IMR-90 (cell line): ENCODE measurements around the gene LRP6. TPM values are rescaled to one million over a fixed set of nuclear protein-coding genes. Genes with fewer than 3 reads are reported as not detected.

Experiments
- ATAC-seq: fragments of 200-7000 bp; cut with Tn5 transposase; 2 replicates; pipeline ENCODE4 v1.9.1; 2020; ENCODE audit warnings: low read depth, mild to moderate bottlenecking, moderate library complexity
- BruUV-seq: library from RNA; stranded (reverse); fragments of 400-500 nt; replicated peaks from 2 replicates; lab custom pipeline; 2021; lab: Mats Ljungman, UMichigan
- CTCF ChIA-PET: fragments of 300-600 bp; formaldehyde crosslinking; extraction: SDS; loops from one replicate; lab custom pipeline; 2021; ENCODE audit warnings: antibody characterized with exemption; lab: Yijun Ruan, JAX
- POLR2A ChIA-PET: fragments of 300-600 bp; sonication (Branson Sonifier 250); formaldehyde crosslinking; loops from one replicate; lab custom pipeline; 2022; ENCODE audit warnings: antibody characterized with exemption; ENCODE audit not compliant: unreplicated experiment; lab: Charles Lee
- DNase-seq: peaks from one replicate; pipeline ENCODE4 v3.0.0; 2013
- H2AFZ ChIP-seq: replicated peaks from 2 replicates; pipeline ENCODE3; 2013; ENCODE audit warnings: low read length, mild to moderate bottlenecking; ENCODE audit not compliant: poor library complexity
- H2AK5ac ChIP-seq: 2 replicates; pipeline ENCODE4 v1.6.1; 2013; ENCODE audit warnings: low read depth, low read length, inconsistent platforms
- H2AK9ac ChIP-seq: replicated peaks from 2 replicates; pipeline ENCODE3; 2013; ENCODE audit warnings: mild to moderate bottlenecking, low read depth, low read length, moderate library complexity; ENCODE audit not compliant: poor library complexity
- H2BK120ac ChIP-seq: 2 replicates; pipeline ENCODE4 v1.6.1; 2013; ENCODE audit warnings: low read depth, low read length, inconsistent platforms
- H2BK15ac ChIP-seq: 3 replicates; pipeline ENCODE4 v1.6.1; 2013; ENCODE audit warnings: low read depth, low read length, inconsistent platforms
- H2BK20ac ChIP-seq: 2 replicates; pipeline ENCODE4 v1.6.1; 2013; ENCODE audit warnings: low read depth, mild to moderate bottlenecking, inconsistent platforms, low read length, moderate library complexity
- H2BK5ac ChIP-seq: 2 replicates; pipeline ENCODE4 v1.6.1; 2013; ENCODE audit warnings: mild to moderate bottlenecking, low read depth, low read length, inconsistent platforms; ENCODE audit not compliant: poor library complexity, severe bottlenecking
- H3K14ac ChIP-seq: replicated peaks from 2 replicates; pipeline ENCODE4 v1.6.1; 2013; ENCODE audit warnings: low read depth, low read length, inconsistent platforms
- H3K18ac ChIP-seq: 2 replicates; pipeline ENCODE4 v1.6.1; 2013; ENCODE audit warnings: low read depth, low read length, control low read depth
- H3K23ac ChIP-seq: 2 replicates; pipeline ENCODE4 v1.6.1; 2013; ENCODE audit warnings: low read depth, low read length, inconsistent platforms
- H3K27ac ChIP-seq: 2 replicates; pipeline ENCODE4 v1.5.1; 2013; ENCODE audit warnings: mild to moderate bottlenecking, control low read depth, low read length; ENCODE audit not compliant: insufficient read depth
- H3K27me3 ChIP-seq: 2 replicates; pipeline ENCODE4 v1.6.1; 2013; ENCODE audit warnings: low read length; ENCODE audit not compliant: control insufficient read depth, insufficient read depth
- H3K36me3 ChIP-seq: 2 replicates; pipeline ENCODE4 v1.6.1; 2013; ENCODE audit warnings: low read length, mixed read lengths; ENCODE audit not compliant: control insufficient read depth, insufficient read depth
- H3K4ac ChIP-seq: 2 replicates; pipeline ENCODE4 v1.6.1; 2013; ENCODE audit warnings: low read depth, low read length, inconsistent platforms
- H3K4me1 ChIP-seq: 2 replicates; pipeline ENCODE4 v1.6.1; 2013; ENCODE audit warnings: low read length, mixed read lengths; ENCODE audit not compliant: control insufficient read depth, insufficient read depth
- H3K4me2 ChIP-seq: 2 replicates; pipeline ENCODE4 v1.6.1; 2013; ENCODE audit warnings: low read depth, mild to moderate bottlenecking, control low read depth, low read length, moderate library complexity
- H3K4me3 ChIP-seq: 2 replicates; pipeline ENCODE4 v1.5.1; 2013; ENCODE audit warnings: low read depth, mild to moderate bottlenecking, control low read depth, low read length, moderate library complexity; ENCODE audit not compliant: insufficient read depth
- H3K56ac ChIP-seq: 2 replicates; pipeline ENCODE4 v1.6.1; 2013; ENCODE audit warnings: low read length, inconsistent platforms; ENCODE audit not compliant: insufficient read depth; ENCODE audit errors: extremely low read depth
- H3K79me1 ChIP-seq, 2 experiments: 2 replicates each; pipeline ENCODE4 v1.6.1; 2013; ENCODE audit warnings: low read length in 2 of 2, inconsistent platforms in 1 of 2, low read depth in 1 of 2
- H3K9ac ChIP-seq: 2 replicates; pipeline ENCODE4 v1.6.1; 2013; ENCODE audit warnings: low read depth, low read length, control low read depth
- H3K9me1 ChIP-seq: 2 replicates; pipeline ENCODE4 v1.6.1; 2013; ENCODE audit warnings: low read length, inconsistent platforms; ENCODE audit not compliant: insufficient read depth
- H3K9me3 ChIP-seq: 2 replicates; pipeline ENCODE4 v1.6.1; 2013; ENCODE audit warnings: low read length; ENCODE audit not compliant: control insufficient read depth, insufficient read depth
- H4K20me1 ChIP-seq: 2 replicates; pipeline ENCODE4 v1.6.1; 2013; ENCODE audit warnings: low read length, inconsistent platforms; ENCODE audit not compliant: insufficient read depth
- H4K5ac ChIP-seq: 2 replicates; pipeline ENCODE4 v1.6.1; 2013; ENCODE audit warnings: mild to moderate bottlenecking, low read depth, low read length, control low read depth
- H4K8ac ChIP-seq, 2 experiments: 2 replicates each; pipeline ENCODE4 v1.6.1; 2013; ENCODE audit warnings: low read depth in 2 of 2, low read length in 2 of 2, control low read depth in 1 of 2, inconsistent platforms in 1 of 2
- H4K91ac ChIP-seq: 2 replicates; pipeline ENCODE4 v1.6.1; 2013; ENCODE audit warnings: low read depth, low read length, inconsistent platforms; ENCODE audit not compliant: insufficient read depth
- BHLHE40 ChIP-seq: fragments of 150-350 bp; IDR thresholded peaks from 2 replicates; pipeline ENCODE4 v1.6.1; 2016; ENCODE audit warnings: mild to moderate bottlenecking, low read depth, low read length
- CEBPB ChIP-seq: IDR thresholded peaks from 2 replicates; pipeline ENCODE4 v1.6.1; 2012; ENCODE audit warnings: low read depth, low read length, improper control_type of control experiment
- CHD1 ChIP-seq: IDR thresholded peaks from 2 replicates; pipeline ENCODE4 v1.6.1; 2012; ENCODE audit warnings: low read depth, low read length, improper control_type of control experiment
- CTCF ChIP-seq: conservative IDR thresholded peaks from 2 replicates; pipeline ENCODE4 v1.5.1; 2012; ENCODE audit warnings: mild to moderate bottlenecking, low read depth, low read length, improper control_type of control experiment
- ELK1 ChIP-seq: fragments of 150-350 bp; IDR thresholded peaks from 2 replicates; pipeline ENCODE4 v1.6.1; 2016; ENCODE audit warnings: low read depth, mild to moderate bottlenecking, low read length, moderate library complexity, borderline replicate concordance
- FOS ChIP-seq: fragments of 150-350 bp; IDR thresholded peaks from 2 replicates; pipeline ENCODE4 v1.6.1; 2016; ENCODE audit warnings: low read depth, low read length
- MAFK ChIP-seq: IDR thresholded peaks from 2 replicates; pipeline ENCODE4 v1.6.1; 2012; ENCODE audit warnings: low read depth, low read length, improper control_type of control experiment
- MAZ ChIP-seq: IDR thresholded peaks from 2 replicates; pipeline ENCODE4 v1.6.1; 2012; ENCODE audit warnings: low read depth, mild to moderate bottlenecking, low read length, improper control_type of control experiment, moderate library complexity, borderline replicate concordance
- MXI1 ChIP-seq: IDR thresholded peaks from 2 replicates; pipeline ENCODE4 v1.6.1; 2012; ENCODE audit warnings: low read depth, mild to moderate bottlenecking, low read length, moderate library complexity, borderline replicate concordance
- NFE2L2 ChIP-seq: fragments of 150-350 bp; IDR thresholded peaks from 2 replicates; pipeline ENCODE4 v1.6.1; 2016; ENCODE audit warnings: low read depth, mild to moderate bottlenecking, low read length
- POLR2A ChIP-seq: IDR thresholded peaks from 2 replicates; pipeline ENCODE4 v1.6.1; 2012; ENCODE audit warnings: mild to moderate bottlenecking, low read depth, low read length
- RAD21 ChIP-seq: IDR thresholded peaks from 2 replicates; pipeline ENCODE4 v1.6.1; 2012; ENCODE audit warnings: low read length, improper control_type of control experiment
- RCOR1 ChIP-seq: IDR thresholded peaks from 2 replicates; pipeline ENCODE4 v1.6.1; 2012; ENCODE audit warnings: mild to moderate bottlenecking, low read length, improper control_type of control experiment; ENCODE audit not compliant: insufficient replicate concordance
- RFX5 ChIP-seq: IDR thresholded peaks from 2 replicates; pipeline ENCODE4 v1.8.0; 2012; ENCODE audit warnings: low read depth, mild to moderate bottlenecking, low read length, moderate library complexity
- SMC3 ChIP-seq: fragments of 150-350 bp; IDR thresholded peaks from 2 replicates; pipeline ENCODE4 v1.6.1; 2016; ENCODE audit warnings: low read depth, mild to moderate bottlenecking, antibody characterized with exemption, low read length, moderate library complexity
- USF2 ChIP-seq: fragments of 150-350 bp; IDR thresholded peaks from 2 replicates; pipeline ENCODE4 v1.6.1; 2017; ENCODE audit warnings: mild to moderate bottlenecking, antibody characterized with exemption, low read length, low read depth
- WGBS, 2 experiments: methylation state at CpG; one replicate each; pipeline versions ENCODE4 v1.1.5 to v1.1.7; 2013; ENCODE audit warnings: missing lambda C conversion rate in 2 of 2; ENCODE audit not compliant: insufficient read length in 1 of 2; ENCODE audit errors: extremely low coverage in 2 of 2; 5-methylcytosine and 5-hydroxymethylcytosine counted together
- dilution Hi-C: fragments of 300-500 bp; cut with HindIII; formaldehyde crosslinking; loops from one replicate; pipeline ENCODE4 v1.14.3; 2018; ENCODE audit warnings: low sequenced_read_pairs; ENCODE audit not compliant: unreplicated experiment
- in situ Hi-C: fragments of 300-500 bp; cut with MboI; formaldehyde crosslinking; loops from 3 replicates; pipeline ENCODE4 v1.14.3; 2019; ENCODE audit warnings: low sequenced_read_pairs, inconsistent platforms, mixed read lengths
- intact Hi-C: fragments of 100-400 bp; cut with micrococcal nuclease; formaldehyde crosslinking; loops from 2 replicates; pipeline ENCODE4 v1.10.0; 2022
- polyA plus RNA-seq, 3 experiments: library from polyadenylated mRNA; depleted of rRNA; stranded (reverse); fragments of >200 nt; gene quantifications; 2 replicates each; pipeline ENCODE4 v1.2.3, GENCODE V29; 2012; ENCODE audit warnings: low replicate concordance in 1 of 3
- total RNA-seq: library from RNA; depleted of rRNA; stranded (reverse); fragments of >200 nt; gene quantifications from 2 replicates; pipeline ENCODE4 v1.2.3, GENCODE V29; 2012

Gene LRP6
- total and polyA plus RNA-seq, 2 of the 4 experiments (the other 2 are of a cell fraction), result 14.2 to 32.1 TPM

GRCh38 chr12:12180136-12180535 lies 86.7 kb downstream of the LRP6 start:
- Histone ChIP-seq H2AK9ac (no peak overlapping the region), H4K8ac (no peak overlapping the region), H3K79me1 (peaks cover 9 to 24% of the 10 kb centered on the region in 2 experiments; a peak in 3 of 4 replicates), H2BK20ac (no peak overlapping the region), H3K23ac (no peak overlapping the region), H3K4ac (peak overlapping the region; percentile 12; the same call in 1 of the 2 replicates), H3K27me3 (no peaks in the 10 kb centered on the region), H2BK120ac (no peak overlapping the region), H2BK15ac (no peak overlapping the region), H4K20me1 (peaks cover 5% of the 10 kb centered on the region; the same call in 1 of the 2 replicates), H3K4me3 (no peak overlapping the region), H3K14ac (no peak overlapping the region), H3K56ac (no peak overlapping the region), H2AK5ac (no peak overlapping the region), H3K36me3 (peaks cover 6% of the 10 kb centered on the region), H2BK5ac (no peak overlapping the region), H3K9me1 (peaks cover 4% of the 10 kb centered on the region; the same call in 1 of the 2 replicates), H3K4me1 (peaks cover 7% of the 10 kb centered on the region; the same call in 1 of the 2 replicates), H2AFZ (no peak overlapping the region), H4K91ac (no peak overlapping the region), H3K18ac (no peak overlapping the region), H3K4me2 (no peak overlapping the region), H3K9ac (no peak overlapping the region), H3K27ac (no peak overlapping the region), H3K9me3 (no peaks in the 10 kb centered on the region), H4K5ac (no peak overlapping the region)
- BruUV-seq, result no TSS peak
- dilution Hi-C loops, result no loop called here
- no CpG with 5 or more reads among the region's 1 CpG for whole genome bisulfite sequencing, 2 experiments
- ChIA-PET POLR2A (no interaction called here), CTCF (no interaction called here)
- intact Hi-C loops, result loop anchor here (5.0 kb wide), 2 partner anchors 53 to 82 kb away; no protein-coding TSS in a partner anchor
- TF ChIP-seq ELK1 (no peak), CTCF (no peak), FOS (no peak), USF2 (no peak), NFE2L2 (no peak), RCOR1 (no peak), CEBPB (no peak), SMC3 (no peak), MXI1 (no peak), POLR2A (no peak), MAFK (no peak), RAD21 (no peak), MAZ (no peak), CHD1 (no peak), RFX5 (no peak), BHLHE40 (no peak)
- ATAC-seq (no peak), DNase-seq (no peak)
- in situ Hi-C loops, result no loop called here
